HepG2 (cell line): Measurements from ENCODE around the gene SPI1.

Experiments used
- ATF1 ChIP-seq: IDR thresholded peaks from 2 replicates; pipeline ENCODE4 v1.6.1; 2016; ENCODE audit warnings: mild to moderate bottlenecking, control low read depth
- CCDC6 ChIP-seq: sonication (generic); formaldehyde crosslinking; IDR thresholded peaks from 2 replicates; pipeline ENCODE4 v1.8.1; 2022; ENCODE audit warnings: mild to moderate bottlenecking, missing genetic modification reagents, moderate library complexity
- JUN ChIP-seq: sonication (generic); formaldehyde crosslinking; IDR thresholded peaks from 2 replicates; pipeline ENCODE4 v1.4.0; 2020; ENCODE audit warnings: mild to moderate bottlenecking, missing genetic modification reagents
- POLR2A ChIP-seq, 2 experiments: IDR thresholded peaks; 2 replicates each; pipeline ENCODE4 v1.6.1; 2011; ENCODE audit warnings: low read depth in 2 of 2, low read length in 2 of 2, mild to moderate bottlenecking in 1 of 2, moderate library complexity in 1 of 2; ENCODE audit not compliant: insufficient read depth in 1 of 2
- POLR2AphosphoS5 ChIP-seq: IDR thresholded peaks from 2 replicates; pipeline ENCODE4 v1.6.1; 2012; ENCODE audit warnings: low read depth, low read length
- RCOR2 ChIP-seq: IDR thresholded peaks from 2 replicates; pipeline ENCODE4 v1.6.1; 2016; ENCODE audit warnings: missing biosample characterization, missing genetic modification reagents
- ZFP36L1 ChIP-seq: sonication (generic); formaldehyde crosslinking; IDR thresholded peaks from 2 replicates; pipeline ENCODE4 v1.8.0; 2022; ENCODE audit warnings: mild to moderate bottlenecking, missing genetic modification reagents, moderate library complexity
- ZNF558 ChIP-seq: sonication (generic); formaldehyde crosslinking; IDR thresholded peaks from 2 replicates; pipeline ENCODE4 v1.9.0; 2022; ENCODE audit warnings: mild to moderate bottlenecking, missing genetic modification reagents, borderline replicate concordance
- TF ChIP-seq, protein P1 (sequence below): IDR thresholded peaks from 2 replicates; pipeline ENCODE4 v1.6.1; 2012; ENCODE audit warnings: inconsistent platforms
- TF ChIP-seq, protein P2 (sequence below): sonication (generic); formaldehyde crosslinking; IDR thresholded peaks from 2 replicates; pipeline ENCODE4 v1.5.0; 2020; ENCODE audit warnings: mild to moderate bottlenecking, missing genetic modification reagents, moderate library complexity
- TF ChIP-seq, protein P3 (sequence below): sonication (generic); formaldehyde crosslinking; IDR thresholded peaks from 2 replicates; pipeline ENCODE4 v1.4.0; 2020; ENCODE audit warnings: mild to moderate bottlenecking, missing genetic modification reagents
- TF ChIP-seq, protein P4 (sequence below): sonication (generic); formaldehyde crosslinking; IDR thresholded peaks from 2 replicates; pipeline ENCODE4 v1.4.0; 2020; ENCODE audit warnings: missing genetic modification reagents
- TF ChIP-seq, protein P5 (sequence below): sonication (generic); formaldehyde crosslinking; IDR thresholded peaks from 2 replicates; pipeline ENCODE4 v1.5.1; 2020; ENCODE audit warnings: mild to moderate bottlenecking, missing genetic modification reagents
- TF ChIP-seq, protein P6 (sequence below): sonication (generic); formaldehyde crosslinking; IDR thresholded peaks from 2 replicates; pipeline ENCODE4 v1.4.0; 2020; ENCODE audit warnings: low read depth, mild to moderate bottlenecking, missing genetic modification reagents

DNA sequence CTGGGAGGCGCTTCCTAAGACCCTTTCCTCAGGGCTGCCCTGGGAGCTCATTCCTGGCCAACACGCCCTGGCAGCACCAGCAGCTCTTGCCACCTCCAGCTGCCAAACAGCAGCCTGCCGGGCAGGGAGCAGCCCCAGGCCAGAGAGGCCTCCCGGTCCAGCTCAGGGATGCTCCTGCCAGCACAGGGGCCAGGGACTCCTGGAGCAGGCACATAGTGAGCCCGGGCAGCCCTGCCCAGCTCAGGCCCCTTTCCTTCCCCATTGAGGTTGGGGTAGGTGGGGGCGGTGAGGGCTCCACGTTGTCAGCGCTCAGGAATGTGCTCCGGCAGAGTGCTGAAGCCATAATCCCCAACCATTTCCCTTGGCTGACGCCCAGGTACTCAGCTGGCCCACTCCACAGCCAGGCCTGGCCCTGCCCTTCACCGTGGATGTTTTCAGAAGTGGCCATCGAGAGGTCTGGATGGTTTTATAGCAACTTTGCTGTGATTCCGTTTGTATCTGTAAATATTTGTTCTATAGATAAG lies 37.7 kb upstream of the SPI1 start:
- TF ChIP-seq, protein P1, sequence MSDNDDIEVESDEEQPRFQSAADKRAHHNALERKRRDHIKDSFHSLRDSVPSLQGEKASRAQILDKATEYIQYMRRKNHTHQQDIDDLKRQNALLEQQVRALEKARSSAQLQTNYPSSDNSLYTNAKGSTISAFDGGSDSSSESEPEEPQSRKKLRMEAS, result no peak
- no peak for TF ChIP-seq CCDC6 (CRISPR knock-in tag)
- TF ChIP-seq, protein P2, sequence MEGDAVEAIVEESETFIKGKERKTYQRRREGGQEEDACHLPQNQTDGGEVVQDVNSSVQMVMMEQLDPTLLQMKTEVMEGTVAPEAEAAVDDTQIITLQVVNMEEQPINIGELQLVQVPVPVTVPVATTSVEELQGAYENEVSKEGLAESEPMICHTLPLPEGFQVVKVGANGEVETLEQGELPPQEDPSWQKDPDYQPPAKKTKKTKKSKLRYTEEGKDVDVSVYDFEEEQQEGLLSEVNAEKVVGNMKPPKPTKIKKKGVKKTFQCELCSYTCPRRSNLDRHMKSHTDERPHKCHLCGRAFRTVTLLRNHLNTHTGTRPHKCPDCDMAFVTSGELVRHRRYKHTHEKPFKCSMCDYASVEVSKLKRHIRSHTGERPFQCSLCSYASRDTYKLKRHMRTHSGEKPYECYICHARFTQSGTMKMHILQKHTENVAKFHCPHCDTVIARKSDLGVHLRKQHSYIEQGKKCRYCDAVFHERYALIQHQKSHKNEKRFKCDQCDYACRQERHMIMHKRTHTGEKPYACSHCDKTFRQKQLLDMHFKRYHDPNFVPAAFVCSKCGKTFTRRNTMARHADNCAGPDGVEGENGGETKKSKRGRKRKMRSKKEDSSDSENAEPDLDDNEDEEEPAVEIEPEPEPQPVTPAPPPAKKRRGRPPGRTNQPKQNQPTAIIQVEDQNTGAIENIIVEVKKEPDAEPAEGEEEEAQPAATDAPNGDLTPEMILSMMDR (CRISPR knock-in tag), result no peak
- TF ChIP-seq, protein P3, sequence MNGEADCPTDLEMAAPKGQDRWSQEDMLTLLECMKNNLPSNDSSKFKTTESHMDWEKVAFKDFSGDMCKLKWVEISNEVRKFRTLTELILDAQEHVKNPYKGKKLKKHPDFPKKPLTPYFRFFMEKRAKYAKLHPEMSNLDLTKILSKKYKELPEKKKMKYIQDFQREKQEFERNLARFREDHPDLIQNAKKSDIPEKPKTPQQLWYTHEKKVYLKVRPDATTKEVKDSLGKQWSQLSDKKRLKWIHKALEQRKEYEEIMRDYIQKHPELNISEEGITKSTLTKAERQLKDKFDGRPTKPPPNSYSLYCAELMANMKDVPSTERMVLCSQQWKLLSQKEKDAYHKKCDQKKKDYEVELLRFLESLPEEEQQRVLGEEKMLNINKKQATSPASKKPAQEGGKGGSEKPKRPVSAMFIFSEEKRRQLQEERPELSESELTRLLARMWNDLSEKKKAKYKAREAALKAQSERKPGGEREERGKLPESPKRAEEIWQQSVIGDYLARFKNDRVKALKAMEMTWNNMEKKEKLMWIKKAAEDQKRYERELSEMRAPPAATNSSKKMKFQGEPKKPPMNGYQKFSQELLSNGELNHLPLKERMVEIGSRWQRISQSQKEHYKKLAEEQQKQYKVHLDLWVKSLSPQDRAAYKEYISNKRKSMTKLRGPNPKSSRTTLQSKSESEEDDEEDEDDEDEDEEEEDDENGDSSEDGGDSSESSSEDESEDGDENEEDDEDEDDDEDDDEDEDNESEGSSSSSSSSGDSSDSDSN, result no peak
- TF ChIP-seq POLR2AphosphoS5, result no peak
- no peak for TF ChIP-seq JUN
- TF ChIP-seq, protein P4, sequence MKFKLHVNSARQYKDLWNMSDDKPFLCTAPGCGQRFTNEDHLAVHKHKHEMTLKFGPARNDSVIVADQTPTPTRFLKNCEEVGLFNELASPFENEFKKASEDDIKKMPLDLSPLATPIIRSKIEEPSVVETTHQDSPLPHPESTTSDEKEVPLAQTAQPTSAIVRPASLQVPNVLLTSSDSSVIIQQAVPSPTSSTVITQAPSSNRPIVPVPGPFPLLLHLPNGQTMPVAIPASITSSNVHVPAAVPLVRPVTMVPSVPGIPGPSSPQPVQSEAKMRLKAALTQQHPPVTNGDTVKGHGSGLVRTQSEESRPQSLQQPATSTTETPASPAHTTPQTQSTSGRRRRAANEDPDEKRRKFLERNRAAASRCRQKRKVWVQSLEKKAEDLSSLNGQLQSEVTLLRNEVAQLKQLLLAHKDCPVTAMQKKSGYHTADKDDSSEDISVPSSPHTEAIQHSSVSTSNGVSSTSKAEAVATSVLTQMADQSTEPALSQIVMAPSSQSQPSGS (CRISPR knock-in tag), result no peak
- TF ChIP-seq, protein P5, sequence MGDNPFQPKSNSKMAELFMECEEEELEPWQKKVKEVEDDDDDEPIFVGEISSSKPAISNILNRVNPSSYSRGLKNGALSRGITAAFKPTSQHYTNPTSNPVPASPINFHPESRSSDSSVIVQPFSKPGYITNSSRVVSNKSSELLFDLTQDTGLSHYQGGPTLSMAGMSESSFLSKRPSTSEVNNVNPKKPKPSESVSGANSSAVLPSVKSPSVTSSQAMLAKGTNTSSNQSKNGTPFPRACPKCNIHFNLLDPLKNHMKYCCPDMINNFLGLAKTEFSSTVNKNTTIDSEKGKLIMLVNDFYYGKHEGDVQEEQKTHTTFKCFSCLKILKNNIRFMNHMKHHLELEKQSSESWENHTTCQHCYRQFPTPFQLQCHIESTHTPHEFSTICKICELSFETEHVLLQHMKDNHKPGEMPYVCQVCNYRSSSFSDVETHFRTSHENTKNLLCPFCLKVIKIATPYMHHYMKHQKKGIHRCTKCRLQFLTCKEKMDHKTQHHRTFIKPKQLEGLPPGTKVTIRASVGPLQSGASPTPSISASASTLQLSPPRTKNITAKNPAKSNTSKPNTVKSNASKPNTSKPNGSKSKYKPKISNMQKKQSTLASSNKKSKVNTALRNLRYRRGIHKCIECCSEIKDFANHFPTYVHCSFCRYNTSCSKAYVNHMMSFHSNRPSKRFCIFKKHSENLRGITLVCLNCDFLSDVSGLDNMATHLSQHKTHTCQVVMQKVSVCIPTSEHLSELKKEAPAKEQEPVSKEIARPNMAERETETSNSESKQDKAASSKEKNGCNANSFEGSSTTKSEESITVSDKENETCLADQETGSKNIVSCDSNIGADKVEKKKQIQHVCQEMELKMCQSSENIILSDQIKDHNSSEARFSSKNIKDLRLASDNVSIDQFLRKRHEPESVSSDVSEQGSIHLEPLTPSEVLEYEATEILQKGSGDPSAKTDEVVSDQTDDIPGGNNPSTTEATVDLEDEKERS, result no peak
- no peak for TF ChIP-seq ZFP36L1 (CRISPR knock-in tag)
- TF ChIP-seq ZNF558 (CRISPR knock-in tag), result no peak
- TF ChIP-seq, protein P6, sequence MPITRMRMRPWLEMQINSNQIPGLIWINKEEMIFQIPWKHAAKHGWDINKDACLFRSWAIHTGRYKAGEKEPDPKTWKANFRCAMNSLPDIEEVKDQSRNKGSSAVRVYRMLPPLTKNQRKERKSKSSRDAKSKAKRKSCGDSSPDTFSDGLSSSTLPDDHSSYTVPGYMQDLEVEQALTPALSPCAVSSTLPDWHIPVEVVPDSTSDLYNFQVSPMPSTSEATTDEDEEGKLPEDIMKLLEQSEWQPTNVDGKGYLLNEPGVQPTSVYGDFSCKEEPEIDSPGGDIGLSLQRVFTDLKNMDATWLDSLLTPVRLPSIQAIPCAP, result no peak
- no peak for TF ChIP-seq RCOR2 (CRISPR knock-in tag)
- no peak for TF ChIP-seq POLR2A (IDR thresholded peaks at IDR 0.05; ENCODE audit: insufficient read depth in 1 of 2, low read depth in 2 of 2, low read length in 2 of 2)
- TF ChIP-seq ATF1 (CRISPR knock-in tag), result no peak
